ENCODE measurements around the gene PHF5A.

DNA sequence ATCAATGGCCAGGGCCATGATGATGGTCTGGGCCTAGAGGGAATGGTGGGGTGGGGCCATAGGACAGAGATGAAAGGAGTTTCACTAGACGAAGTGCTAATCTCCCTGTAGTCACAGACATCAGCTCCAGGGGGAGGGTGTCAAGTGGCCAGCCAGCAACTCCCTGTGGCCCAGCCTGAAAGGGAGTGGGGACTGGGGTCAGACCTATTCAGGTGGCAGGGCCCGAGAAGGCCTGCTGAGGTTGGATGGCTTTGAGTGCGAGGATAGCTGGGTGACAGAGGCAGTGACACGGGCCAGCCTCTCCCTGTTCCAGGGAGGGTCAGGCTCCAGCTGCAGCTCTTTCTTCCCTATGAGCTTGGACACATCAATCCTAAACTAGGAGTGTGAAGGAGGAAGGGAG is 32.9 kb downstream of the PHF5A start:
- TF ChIP-seq, protein P1, sequence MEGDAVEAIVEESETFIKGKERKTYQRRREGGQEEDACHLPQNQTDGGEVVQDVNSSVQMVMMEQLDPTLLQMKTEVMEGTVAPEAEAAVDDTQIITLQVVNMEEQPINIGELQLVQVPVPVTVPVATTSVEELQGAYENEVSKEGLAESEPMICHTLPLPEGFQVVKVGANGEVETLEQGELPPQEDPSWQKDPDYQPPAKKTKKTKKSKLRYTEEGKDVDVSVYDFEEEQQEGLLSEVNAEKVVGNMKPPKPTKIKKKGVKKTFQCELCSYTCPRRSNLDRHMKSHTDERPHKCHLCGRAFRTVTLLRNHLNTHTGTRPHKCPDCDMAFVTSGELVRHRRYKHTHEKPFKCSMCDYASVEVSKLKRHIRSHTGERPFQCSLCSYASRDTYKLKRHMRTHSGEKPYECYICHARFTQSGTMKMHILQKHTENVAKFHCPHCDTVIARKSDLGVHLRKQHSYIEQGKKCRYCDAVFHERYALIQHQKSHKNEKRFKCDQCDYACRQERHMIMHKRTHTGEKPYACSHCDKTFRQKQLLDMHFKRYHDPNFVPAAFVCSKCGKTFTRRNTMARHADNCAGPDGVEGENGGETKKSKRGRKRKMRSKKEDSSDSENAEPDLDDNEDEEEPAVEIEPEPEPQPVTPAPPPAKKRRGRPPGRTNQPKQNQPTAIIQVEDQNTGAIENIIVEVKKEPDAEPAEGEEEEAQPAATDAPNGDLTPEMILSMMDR (IDR thresholded peaks at IDR 0.05) = no peak
- no peak for TF ChIP-seq EZH2 (IDR thresholded peaks at IDR 0.05; ENCODE audit: borderline replicate concordance, insufficient read depth, low read depth, low read length, poor library complexity, severe bottlenecking)
